ENCODE results near the gene ATRNL1.
A peak's percentile ranks its signal among the peaks of the same experiment; 100 is the strongest.
"Not testable (repeated sequence)": the region's sequence is repeated elsewhere in the genome, so short reads cannot be mapped to it uniquely, and the experiment has no call there.

The ATRNL1 gene

DNA sequence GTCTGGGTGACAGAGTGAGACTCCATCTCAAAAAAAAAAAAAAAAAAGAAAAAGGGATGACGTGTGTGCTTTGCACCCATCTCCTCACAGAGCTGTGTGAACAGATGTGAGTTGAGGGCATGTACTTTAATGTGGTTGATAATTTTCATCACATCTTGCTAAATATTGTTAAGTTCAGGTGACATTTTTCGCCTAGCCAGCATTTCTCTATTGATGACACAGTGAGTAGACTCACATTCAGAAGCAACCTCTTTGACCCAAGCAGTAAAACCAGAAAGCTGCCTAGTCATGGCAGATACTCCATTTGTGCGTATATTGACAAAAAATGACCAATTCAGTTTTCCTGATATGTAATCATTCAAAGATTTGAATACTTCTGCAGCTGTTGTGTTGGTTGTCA lies 126.0 kb downstream of the ATRNL1 start:
- no peak for DNase-seq

GRCh38 chr10:115222039-115222438 lies 128.9 kb downstream of the ATRNL1 start:
- no peak for DNase-seq

- DNase-seq = no peak
These were observed 146.6 kb downstream of the ATRNL1 start for GRCh38 chr10:115239761-115240160.

- DNase-seq = no peak
These were observed 157.6 kb downstream of the ATRNL1 start for GRCh38 chr10:115250784-115251183.

DNA sequence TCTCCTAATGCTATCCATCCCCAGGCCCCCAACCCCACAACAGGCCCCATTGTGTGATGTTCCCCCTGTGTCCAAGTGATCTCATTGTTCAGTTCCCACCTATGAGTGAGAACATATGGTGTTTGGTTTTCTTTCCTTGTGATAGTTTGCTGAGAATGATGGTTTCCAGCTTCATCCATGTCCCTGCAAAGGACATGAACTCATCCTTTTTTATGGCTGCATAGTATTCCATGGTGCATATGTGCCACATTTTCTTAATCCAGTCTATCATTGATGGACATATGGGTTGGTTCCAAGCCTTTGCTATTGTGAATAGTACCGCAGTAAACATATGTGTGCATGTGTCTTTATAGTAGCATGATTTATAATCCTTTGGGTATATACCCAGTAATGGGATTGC lies 160.6 kb downstream of the ATRNL1 start:
- DNase-seq = not testable (repeated sequence)

- no peak for DNase-seq
These were observed 179.3 kb downstream of the ATRNL1 start for GRCh38 chr10:115272482-115272881.

GRCh38 chr10:115278294-115278693 lies 185.1 kb downstream of the ATRNL1 start:
- DNase-seq = no peak

DNA sequence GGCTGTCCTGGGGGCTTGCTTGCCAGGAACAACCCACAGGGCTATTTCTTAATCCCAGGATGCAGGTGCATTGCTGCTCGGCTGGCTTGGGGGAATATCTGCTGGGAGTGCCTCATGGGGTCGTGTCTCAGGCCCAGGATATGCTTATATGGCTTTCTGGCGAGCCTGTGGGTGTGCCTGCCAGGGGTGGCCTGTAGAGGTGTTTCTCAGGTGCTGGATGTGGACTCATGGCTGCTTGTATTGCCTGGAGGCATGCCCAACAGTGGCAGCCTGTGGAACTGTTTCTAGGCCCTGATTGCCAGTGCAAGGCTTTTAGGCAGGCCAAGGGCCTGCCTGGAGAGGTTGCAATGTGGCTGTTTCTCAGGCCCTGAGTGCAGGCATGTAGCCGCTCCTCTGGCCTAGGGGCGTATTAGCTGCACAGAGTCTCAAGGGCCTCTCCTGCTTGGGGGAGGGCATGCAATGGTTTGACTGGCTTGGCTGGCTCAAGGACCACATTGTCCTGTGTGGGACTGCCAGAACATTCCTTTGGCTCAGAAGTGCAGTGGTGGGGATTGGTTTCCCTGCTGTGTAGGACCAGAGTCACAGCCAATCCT lies 202.1 kb downstream of the ATRNL1 start:
- DNase-seq = no peak

DNA sequence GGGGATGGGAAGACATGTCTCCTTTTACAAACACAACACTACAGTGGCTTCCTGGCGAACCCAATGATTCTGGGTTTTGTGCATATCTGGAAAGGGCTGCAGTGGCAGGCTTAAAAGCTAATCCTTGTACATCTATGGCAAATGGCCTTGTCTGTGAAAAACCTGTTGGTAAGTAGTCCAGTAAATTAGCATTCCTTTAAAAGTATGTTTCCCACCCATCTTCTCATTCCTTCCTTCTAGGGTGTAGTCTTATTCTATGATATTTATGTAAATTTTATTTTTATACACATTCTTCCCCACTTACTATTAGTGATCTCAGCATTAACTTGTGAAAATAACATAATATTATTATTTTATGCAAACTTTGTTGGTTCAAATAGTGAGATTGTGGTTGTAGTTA lies 206.9 kb downstream of the ATRNL1 start:
- no peak for DNase-seq

DNA sequence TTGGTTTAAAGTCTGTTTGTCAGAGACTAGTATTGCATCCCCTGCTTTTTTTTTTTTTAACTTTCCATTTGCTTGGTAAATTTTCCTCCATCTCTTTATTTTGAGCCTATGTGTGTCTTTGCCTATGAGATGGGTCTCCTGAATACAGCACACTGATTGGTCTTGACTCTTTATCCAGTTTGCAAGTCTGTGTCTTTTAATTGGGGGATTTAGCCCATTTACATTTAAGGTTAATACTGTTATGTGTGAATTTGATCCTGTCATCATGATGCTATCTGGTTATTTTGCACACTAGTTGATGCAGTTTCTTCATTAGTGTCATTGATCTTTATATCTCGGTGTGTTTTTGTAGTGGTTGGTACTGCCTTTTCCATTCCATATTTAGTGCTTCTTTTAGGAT lies 226.5 kb downstream of the ATRNL1 start:
- not testable (repeated sequence) for DNase-seq

DNA sequence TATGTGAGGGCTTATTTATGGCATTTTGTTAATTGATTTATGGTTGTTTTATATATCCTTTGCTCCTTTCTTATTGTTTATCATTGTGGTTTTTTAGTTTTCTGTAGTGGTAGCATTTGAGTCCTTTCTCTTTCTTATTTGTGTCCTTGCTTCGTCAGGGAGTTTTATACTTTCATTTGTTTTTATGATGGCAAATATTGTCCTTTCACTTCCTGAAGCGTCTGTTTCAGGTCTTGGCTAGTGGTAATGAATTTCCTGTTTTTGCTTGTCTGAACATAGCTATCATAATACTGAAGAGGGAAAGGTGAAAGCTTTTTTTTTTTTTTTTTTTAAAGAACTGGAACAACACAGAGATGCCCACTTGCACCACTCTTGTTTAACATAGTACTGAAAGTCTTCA lies 228.2 kb downstream of the ATRNL1 start:
- no peak for DNase-seq

GRCh38 chr10:115328331-115328730 lies 235.2 kb downstream of the ATRNL1 start:
- DNase-seq = no peak

DNA sequence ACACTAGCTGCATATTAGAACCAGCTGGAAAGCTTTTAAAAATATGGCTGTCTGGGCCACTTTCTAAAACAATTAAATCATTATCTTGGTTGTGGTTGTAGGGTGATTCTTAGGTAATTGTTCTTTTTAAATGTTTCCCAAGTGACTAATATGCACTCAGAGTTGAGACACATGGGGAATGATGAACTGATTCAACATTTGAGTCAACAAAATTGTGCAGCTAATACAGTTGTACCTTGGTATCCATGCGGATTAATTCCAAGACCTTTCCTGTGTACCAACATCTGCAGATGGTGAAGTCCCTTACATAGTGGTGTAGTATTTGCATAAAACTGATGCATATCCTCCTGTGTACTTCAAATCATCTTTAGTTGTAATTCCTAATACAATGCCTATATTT lies 242.2 kb downstream of the ATRNL1 start:
- DNase-seq = no peak

DNA sequence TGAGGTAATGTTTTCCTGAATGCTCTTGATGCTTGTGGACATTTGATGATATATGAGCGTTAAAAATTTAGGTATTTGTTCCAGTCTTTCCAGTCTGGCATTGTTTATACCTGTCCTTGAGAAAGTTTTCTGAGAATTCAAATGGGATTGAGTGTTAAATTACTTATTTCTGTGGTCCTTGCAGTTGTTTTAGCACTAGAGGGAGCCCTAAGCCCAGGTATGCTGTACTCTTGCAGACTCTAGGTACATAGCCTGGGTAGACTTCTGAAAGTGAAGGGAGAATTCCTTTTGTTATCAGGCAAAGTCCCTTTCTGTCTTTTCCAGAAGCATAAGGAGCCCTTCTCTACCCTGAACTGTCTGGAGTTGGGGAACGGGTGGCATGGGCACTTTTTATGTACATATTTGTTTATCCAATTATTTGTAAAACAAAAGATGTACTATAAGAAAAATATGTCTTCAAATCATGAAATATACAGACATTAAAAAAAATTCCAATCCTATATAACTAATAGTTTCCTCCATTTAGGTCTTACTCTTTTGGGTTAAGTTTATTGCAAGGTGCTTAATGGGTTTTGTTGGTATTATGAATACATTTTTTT lies 262.1 kb downstream of the ATRNL1 start:
- peak; percentile 57 for DNase-seq

GRCh38 chr10:115367920-115368319 lies 274.8 kb downstream of the ATRNL1 start:
- not testable (repeated sequence) for DNase-seq

GRCh38 chr10:115379064-115379463 lies 285.9 kb downstream of the ATRNL1 start:
- DNase-seq = no peak

- DNase-seq = no peak
These were observed 291.5 kb downstream of the ATRNL1 start for GRCh38 chr10:115384665-115385064.

DNA sequence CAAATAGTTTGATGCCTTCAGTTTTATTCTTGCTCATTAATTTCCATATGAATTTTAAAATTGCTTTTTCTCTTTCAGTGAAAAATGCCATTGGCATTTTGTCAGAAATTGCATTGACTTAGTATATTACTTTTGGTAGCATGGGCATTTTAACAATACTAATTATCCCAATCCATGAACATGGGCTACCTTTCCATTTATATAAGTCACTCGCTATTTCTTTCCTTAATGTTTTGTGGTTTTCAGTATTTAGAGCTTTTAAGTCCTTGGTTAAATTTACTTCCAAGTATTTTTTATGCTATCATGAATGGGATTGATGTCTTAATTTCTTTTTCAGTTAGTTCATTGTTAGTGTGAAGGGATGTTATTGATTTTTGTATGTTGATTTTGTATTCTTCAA lies 297.4 kb downstream of the ATRNL1 start:
- DNase-seq = no peak

GRCh38 chr10:115398026-115398425 lies 304.9 kb downstream of the ATRNL1 start:
- DNase-seq = no peak

- peak; percentile 51 for DNase-seq
These were observed 309.5 kb downstream of the ATRNL1 start for GRCh38 chr10:115402699-115403098.

GRCh38 chr10:115405838-115406237 lies 312.7 kb downstream of the ATRNL1 start:
- not testable (repeated sequence) for DNase-seq

GRCh38 chr10:115409347-115409746 lies 316.2 kb downstream of the ATRNL1 start:
- no peak for DNase-seq

- peak; percentile 61 for DNase-seq
These were observed 324.6 kb downstream of the ATRNL1 start for GRCh38 chr10:115417585-115418265.

DNA sequence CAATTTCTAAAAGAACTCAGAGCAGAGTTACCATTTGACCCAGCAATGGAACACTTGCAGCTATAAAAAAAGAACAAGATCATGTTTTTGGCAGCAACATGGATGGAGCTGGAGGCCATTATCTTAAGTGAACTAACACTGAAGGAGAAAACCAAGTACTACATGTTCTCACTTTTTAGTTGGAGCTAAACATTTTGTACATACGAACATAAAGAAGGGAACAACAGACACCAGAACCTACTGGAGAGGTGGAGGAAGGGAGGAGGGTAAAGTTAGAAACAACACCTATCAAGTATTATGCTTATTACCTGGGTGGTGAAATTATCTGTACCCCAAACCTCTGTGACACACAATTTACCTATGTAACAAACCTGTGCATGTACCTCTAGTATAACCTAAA lies 329.5 kb downstream of the ATRNL1 start:
- DNase-seq = no peak

DNA sequence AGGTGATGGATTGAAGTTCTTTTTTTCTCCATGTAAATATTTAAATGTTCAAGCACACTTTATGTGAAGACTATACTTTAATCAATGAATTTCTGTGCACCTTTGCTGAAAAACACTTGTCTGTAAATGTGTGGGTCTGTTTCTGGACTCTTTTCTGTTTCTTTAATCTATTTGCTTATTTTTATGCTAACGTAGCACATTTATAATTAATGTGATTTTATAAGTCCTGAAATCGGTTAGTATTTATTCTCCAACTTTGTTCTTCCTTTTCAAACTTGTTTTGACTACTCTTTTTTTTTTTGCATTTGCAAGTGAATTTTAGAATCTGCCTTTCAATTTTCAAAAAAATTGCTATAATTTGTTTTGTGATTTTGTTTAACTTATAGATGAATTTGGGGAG lies 334.4 kb downstream of the ATRNL1 start:
- no peak for DNase-seq
